Measurements from ENCODE around the gene NMUR2. TPM values are rescaled to one million over a fixed set of nuclear protein-coding genes. Genes with fewer than 3 reads are reported as not detected.

The NMUR2 gene
- total and polyA plus RNA-seq, 2 of the 8 experiments (the other 6 are each of a cell fraction or from before 2014, with no cell fraction given): 0.11 TPM; not detected in 1

DNA sequence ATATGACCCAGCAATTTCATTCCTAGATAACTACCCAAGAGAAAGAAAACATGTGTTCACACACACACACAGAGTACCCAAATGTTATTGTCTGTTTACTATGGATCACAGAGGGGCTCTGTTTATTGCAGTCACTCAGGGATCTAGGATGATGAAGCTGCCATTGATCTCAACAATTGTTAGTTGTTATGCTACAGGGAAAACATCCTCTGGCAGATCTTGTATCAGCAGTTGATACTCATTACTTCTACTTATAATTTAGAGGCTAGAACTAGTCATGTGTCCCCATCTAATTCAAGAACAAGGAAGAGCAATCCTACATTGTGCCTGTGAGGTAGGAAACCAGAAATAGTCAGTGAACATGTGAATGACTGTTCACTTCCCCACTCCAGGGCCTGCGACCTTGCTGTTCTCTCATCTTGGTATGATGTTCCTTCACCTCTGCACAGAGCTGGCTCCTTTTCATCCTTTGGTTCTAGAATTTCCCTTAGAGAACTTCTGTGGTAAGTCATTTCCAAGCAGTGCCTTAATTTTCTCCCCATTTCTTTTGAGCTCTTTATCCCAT is 30.3 kb downstream of the NMUR2 start (continued):
- TF ChIP-seq, protein P1, sequence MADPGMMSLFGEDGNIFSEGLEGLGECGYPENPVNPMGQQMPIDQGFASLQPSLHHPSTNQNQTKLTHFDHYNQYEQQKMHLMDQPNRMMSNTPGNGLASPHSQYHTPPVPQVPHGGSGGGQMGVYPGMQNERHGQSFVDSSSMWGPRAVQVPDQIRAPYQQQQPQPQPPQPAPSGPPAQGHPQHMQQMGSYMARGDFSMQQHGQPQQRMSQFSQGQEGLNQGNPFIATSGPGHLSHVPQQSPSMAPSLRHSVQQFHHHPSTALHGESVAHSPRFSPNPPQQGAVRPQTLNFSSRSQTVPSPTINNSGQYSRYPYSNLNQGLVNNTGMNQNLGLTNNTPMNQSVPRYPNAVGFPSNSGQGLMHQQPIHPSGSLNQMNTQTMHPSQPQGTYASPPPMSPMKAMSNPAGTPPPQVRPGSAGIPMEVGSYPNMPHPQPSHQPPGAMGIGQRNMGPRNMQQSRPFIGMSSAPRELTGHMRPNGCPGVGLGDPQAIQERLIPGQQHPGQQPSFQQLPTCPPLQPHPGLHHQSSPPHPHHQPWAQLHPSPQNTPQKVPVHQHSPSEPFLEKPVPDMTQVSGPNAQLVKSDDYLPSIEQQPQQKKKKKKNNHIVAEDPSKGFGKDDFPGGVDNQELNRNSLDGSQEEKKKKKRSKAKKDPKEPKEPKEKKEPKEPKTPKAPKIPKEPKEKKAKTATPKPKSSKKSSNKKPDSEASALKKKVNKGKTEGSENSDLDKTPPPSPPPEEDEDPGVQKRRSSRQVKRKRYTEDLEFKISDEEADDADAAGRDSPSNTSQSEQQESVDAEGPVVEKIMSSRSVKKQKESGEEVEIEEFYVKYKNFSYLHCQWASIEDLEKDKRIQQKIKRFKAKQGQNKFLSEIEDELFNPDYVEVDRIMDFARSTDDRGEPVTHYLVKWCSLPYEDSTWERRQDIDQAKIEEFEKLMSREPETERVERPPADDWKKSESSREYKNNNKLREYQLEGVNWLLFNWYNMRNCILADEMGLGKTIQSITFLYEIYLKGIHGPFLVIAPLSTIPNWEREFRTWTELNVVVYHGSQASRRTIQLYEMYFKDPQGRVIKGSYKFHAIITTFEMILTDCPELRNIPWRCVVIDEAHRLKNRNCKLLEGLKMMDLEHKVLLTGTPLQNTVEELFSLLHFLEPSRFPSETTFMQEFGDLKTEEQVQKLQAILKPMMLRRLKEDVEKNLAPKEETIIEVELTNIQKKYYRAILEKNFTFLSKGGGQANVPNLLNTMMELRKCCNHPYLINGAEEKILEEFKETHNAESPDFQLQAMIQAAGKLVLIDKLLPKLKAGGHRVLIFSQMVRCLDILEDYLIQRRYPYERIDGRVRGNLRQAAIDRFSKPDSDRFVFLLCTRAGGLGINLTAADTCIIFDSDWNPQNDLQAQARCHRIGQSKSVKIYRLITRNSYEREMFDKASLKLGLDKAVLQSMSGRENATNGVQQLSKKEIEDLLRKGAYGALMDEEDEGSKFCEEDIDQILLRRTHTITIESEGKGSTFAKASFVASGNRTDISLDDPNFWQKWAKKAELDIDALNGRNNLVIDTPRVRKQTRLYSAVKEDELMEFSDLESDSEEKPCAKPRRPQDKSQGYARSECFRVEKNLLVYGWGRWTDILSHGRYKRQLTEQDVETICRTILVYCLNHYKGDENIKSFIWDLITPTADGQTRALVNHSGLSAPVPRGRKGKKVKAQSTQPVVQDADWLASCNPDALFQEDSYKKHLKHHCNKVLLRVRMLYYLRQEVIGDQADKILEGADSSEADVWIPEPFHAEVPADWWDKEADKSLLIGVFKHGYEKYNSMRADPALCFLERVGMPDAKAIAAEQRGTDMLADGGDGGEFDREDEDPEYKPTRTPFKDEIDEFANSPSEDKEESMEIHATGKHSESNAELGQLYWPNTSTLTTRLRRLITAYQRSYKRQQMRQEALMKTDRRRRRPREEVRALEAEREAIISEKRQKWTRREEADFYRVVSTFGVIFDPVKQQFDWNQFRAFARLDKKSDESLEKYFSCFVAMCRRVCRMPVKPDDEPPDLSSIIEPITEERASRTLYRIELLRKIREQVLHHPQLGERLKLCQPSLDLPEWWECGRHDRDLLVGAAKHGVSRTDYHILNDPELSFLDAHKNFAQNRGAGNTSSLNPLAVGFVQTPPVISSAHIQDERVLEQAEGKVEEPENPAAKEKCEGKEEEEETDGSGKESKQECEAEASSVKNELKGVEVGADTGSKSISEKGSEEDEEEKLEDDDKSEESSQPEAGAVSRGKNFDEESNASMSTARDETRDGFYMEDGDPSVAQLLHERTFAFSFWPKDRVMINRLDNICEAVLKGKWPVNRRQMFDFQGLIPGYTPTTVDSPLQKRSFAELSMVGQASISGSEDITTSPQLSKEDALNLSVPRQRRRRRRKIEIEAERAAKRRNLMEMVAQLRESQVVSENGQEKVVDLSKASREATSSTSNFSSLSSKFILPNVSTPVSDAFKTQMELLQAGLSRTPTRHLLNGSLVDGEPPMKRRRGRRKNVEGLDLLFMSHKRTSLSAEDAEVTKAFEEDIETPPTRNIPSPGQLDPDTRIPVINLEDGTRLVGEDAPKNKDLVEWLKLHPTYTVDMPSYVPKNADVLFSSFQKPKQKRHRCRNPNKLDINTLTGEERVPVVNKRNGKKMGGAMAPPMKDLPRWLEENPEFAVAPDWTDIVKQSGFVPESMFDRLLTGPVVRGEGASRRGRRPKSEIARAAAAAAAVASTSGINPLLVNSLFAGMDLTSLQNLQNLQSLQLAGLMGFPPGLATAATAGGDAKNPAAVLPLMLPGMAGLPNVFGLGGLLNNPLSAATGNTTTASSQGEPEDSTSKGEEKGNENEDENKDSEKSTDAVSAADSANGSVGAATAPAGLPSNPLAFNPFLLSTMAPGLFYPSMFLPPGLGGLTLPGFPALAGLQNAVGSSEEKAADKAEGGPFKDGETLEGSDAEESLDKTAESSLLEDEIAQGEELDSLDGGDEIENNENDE (IDR thresholded peaks at IDR 0.05; ENCODE audit: insufficient replicate concordance, low read length): no peak
- TF ChIP-seq EP300 (IDR thresholded peaks at IDR 0.05; ENCODE audit: borderline replicate concordance in 1 of 2, low read depth in 2 of 2, low read length in 2 of 2): no peak
- no peak for TF ChIP-seq TCF12 (IDR thresholded peaks at IDR 0.05; ENCODE audit: low read depth, low read length)
- no peak for TF ChIP-seq BCL11A (IDR thresholded peaks at IDR 0.05; ENCODE audit: low read depth in 2 of 2, low read length in 2 of 2)
- no peak for TF ChIP-seq SIRT6 (IDR thresholded peaks at IDR 0.05; ENCODE audit: low read length)
- TF ChIP-seq, protein P2, sequence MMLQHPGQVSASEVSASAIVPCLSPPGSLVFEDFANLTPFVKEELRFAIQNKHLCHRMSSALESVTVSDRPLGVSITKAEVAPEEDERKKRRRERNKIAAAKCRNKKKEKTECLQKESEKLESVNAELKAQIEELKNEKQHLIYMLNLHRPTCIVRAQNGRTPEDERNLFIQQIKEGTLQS (IDR thresholded peaks at IDR 0.05; ENCODE audit: insufficient read depth, low read depth, low read length): no peak
- no peak for TF ChIP-seq BRCA1 (IDR thresholded peaks at IDR 0.05; ENCODE audit: low read depth, low read length)
- TF ChIP-seq RBBP5 (IDR thresholded peaks at IDR 0.05; ENCODE audit: borderline replicate concordance, low read depth, low read length): no peak
- no peak for TF ChIP-seq SRF (IDR thresholded peaks at IDR 0.05; ENCODE audit: low read depth, low read length)

Data from H1 (cell line).